OCI-LY1 (cell line): ENCODE data around the gene LGI2.

Experiments used
- EZH2 ChIP-seq: fragments of 200-600 bp; sonication (generic), shearing (Covaris generic); IDR thresholded peaks from 2 replicates; pipeline ENCODE4 v1.8.0; 2017; ENCODE audit warnings: borderline replicate concordance, mixed run types, mild to moderate bottlenecking, antibody characterized with exemption, low read length, moderate library complexity, mixed read lengths
- TF ChIP-seq, protein P1 (sequence below): fragments of 200-600 bp; sonication (generic), shearing (Covaris generic); IDR thresholded peaks from 2 replicates; pipeline ENCODE4 v1.5.1; 2017; ENCODE audit warnings: mild to moderate bottlenecking, antibody characterized with exemption, low read length, moderate library complexity, mixed read lengths

DNA sequence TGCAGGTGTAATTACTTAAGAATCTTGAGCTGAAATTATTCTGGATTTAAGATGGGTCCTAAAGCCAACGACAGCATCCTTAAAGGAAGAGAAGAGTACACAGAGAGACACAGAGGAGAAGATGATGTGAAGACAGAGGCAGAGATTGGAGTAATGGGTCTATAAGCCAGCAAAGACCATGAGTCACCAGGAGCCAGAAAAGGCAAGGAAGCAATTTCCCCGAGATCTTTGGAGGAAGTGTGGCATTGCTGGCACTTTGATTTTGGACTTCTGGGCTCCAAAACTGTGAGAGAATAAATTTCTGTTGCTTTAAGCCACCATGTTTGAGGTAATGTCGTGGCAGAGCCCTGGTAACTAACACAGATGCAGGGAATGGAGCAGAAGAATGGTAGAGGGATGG, 32.4 kb upstream of the LGI2 start:
- TF ChIP-seq, protein P1, sequence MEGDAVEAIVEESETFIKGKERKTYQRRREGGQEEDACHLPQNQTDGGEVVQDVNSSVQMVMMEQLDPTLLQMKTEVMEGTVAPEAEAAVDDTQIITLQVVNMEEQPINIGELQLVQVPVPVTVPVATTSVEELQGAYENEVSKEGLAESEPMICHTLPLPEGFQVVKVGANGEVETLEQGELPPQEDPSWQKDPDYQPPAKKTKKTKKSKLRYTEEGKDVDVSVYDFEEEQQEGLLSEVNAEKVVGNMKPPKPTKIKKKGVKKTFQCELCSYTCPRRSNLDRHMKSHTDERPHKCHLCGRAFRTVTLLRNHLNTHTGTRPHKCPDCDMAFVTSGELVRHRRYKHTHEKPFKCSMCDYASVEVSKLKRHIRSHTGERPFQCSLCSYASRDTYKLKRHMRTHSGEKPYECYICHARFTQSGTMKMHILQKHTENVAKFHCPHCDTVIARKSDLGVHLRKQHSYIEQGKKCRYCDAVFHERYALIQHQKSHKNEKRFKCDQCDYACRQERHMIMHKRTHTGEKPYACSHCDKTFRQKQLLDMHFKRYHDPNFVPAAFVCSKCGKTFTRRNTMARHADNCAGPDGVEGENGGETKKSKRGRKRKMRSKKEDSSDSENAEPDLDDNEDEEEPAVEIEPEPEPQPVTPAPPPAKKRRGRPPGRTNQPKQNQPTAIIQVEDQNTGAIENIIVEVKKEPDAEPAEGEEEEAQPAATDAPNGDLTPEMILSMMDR: no peak
- no peak for TF ChIP-seq EZH2
